Kidney epithelial cell (primary cell): ENCODE data around the gene NFE2L2. TPM values are rescaled to one million over a fixed set of nuclear protein-coding genes. Genes with fewer than 3 reads are reported as not detected.
A peak's percentile ranks its signal among the peaks of the same experiment; 100 is the strongest.
"Not testable (repeated sequence)": the region's sequence is repeated elsewhere in the genome, so short reads cannot be mapped to it uniquely, and the experiment has no call there.

Experiments used
- DNase-seq: peaks from one replicate; pipeline ENCODE4 v3.0.0-alpha.2; 2010; ENCODE audit warnings: low read depth
- H3K27me3 ChIP-seq: 2 replicates; pipeline ENCODE4 v1.6.0; 2011; ENCODE audit warnings: low read length; ENCODE audit not compliant: control insufficient read depth, insufficient read depth
- H3K36me3 ChIP-seq: 2 replicates; pipeline ENCODE4 v1.5.1; 2011; ENCODE audit warnings: low read length; ENCODE audit not compliant: control insufficient read depth, insufficient read depth
- H3K4me3 ChIP-seq: 2 replicates; pipeline ENCODE4 v1.5.1; 2011; ENCODE audit warnings: low read depth, mild to moderate bottlenecking, control low read depth, low read length
- total RNA-seq: library from RNA; depleted of rRNA; stranded (reverse); fragments of >200 nt; gene quantifications from 2 replicates; pipeline ENCODE4 v1.2.3, GENCODE V29; 2015
- TF ChIP-seq, protein P1 (sequence below): IDR thresholded peaks from 2 replicates; pipeline ENCODE4 v1.5.1; 2011; ENCODE audit warnings: mild to moderate bottlenecking, moderate library complexity, low read length, control low read depth, inconsistent platforms; ENCODE audit not compliant: insufficient read depth, poor library complexity, severe bottlenecking

The NFE2L2 gene
- total RNA-seq, 1 donor from 2014 or later = 77.9 TPM

DNA sequence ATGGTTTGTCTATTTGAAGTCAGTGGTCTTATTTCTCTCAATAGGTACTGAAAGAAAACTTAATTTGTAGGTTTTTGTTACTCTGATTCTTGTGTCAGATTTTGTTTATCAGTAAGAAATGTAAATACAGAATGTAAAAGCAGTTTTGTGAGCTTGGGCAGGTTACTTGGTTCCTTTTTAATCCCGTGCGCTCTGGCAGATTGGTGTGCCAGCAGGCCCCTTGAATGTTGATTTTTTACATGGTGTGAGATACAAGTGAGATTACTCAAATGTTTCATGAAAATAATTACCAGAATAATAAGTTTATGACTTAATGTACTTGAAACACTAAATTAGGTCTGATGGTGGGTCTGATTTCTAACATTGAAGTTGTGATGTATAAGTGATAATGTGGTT is 38.6 kb downstream of the NFE2L2 start:
- TF ChIP-seq, protein P1, sequence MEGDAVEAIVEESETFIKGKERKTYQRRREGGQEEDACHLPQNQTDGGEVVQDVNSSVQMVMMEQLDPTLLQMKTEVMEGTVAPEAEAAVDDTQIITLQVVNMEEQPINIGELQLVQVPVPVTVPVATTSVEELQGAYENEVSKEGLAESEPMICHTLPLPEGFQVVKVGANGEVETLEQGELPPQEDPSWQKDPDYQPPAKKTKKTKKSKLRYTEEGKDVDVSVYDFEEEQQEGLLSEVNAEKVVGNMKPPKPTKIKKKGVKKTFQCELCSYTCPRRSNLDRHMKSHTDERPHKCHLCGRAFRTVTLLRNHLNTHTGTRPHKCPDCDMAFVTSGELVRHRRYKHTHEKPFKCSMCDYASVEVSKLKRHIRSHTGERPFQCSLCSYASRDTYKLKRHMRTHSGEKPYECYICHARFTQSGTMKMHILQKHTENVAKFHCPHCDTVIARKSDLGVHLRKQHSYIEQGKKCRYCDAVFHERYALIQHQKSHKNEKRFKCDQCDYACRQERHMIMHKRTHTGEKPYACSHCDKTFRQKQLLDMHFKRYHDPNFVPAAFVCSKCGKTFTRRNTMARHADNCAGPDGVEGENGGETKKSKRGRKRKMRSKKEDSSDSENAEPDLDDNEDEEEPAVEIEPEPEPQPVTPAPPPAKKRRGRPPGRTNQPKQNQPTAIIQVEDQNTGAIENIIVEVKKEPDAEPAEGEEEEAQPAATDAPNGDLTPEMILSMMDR = no peak
- Histone ChIP-seq H3K36me3 (peaks cover 1% of the 10 kb centered on the region), H3K27me3 (no peaks in the 10 kb centered on the region), H3K4me3 (no peak overlapping the region)
- no peak for DNase-seq

DNA sequence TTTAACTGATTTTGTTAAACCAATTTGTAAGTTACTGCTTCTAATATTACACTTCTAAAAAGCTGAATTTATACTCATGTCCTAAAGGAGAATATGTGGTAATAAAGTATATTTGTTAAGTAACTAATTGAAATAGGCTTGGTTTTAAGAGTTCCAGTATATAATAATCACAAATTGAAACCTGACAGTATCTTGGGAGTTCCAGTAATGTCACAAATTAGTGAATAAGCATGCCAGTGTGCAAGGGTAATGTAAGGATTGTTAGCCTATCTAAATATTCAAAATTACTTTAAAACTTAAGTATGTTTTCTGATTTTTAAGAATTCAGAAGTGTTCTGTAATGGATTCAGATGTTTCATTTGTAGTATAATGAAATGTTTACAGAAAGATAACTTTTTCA is 41.1 kb downstream of the NFE2L2 start:
- DNase-seq, H3K36me3 ChIP-seq, H3K4me3 ChIP-seq: not testable (repeated sequence)

DNA sequence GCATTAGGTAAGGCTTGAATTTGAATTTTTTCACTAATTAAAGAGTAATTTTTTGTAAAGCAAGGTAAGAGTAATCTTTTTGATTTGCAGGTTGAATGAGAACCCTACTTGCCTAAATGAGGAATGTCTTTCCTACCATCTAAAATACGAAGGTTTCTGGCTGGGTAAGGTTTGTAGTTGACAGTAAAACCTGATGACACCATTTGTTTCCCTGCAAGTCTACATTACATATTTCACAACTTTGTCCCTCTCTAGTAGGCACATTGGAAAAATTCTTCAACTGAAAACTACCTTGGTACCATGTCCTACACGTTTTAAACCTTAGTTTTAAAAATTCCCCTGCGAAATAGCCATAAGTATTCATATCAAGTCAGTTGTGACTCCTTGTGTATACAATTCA is 42.6 kb downstream of the NFE2L2 start:
- Histone ChIP-seq H3K36me3 (peaks cover 2% of the 10 kb centered on the region), H3K27me3 (no peaks in the 10 kb centered on the region), H3K4me3 (no peak overlapping the region)
- no peak for DNase-seq
- TF ChIP-seq, protein P1 = no peak

More for the DNA sequence above, 41.1 kb downstream of the NFE2L2 start:
- H3K27me3 ChIP-seq = not testable (repeated sequence)

DNA sequence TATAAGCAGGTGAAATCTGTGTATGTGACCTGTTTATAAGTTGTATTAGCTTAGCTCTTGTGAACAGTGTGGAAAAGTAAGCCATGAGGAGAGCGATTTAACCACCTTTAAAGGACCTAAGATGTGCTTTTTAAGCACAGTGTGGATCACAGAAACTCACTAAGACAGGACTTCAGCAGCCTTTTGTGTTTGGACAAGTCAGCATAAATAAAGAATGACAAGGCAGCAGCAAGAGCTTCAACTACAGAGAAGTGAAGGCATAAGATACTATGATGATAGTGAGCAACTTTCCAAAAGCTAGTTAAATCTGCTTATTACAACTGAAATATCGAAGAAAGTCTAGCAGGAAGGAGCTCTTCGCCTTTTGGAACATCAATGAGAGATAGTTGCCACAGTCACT is 43.0 kb downstream of the NFE2L2 start:
- TF ChIP-seq, protein P1 = no peak
- no peaks in the 10 kb centered on the region for H3K27me3 ChIP-seq
- DNase-seq = no peak
- H3K36me3 ChIP-seq = peaks cover 2% of the 10 kb centered on the region
- H3K4me3 ChIP-seq = no peak overlapping the region

DNA sequence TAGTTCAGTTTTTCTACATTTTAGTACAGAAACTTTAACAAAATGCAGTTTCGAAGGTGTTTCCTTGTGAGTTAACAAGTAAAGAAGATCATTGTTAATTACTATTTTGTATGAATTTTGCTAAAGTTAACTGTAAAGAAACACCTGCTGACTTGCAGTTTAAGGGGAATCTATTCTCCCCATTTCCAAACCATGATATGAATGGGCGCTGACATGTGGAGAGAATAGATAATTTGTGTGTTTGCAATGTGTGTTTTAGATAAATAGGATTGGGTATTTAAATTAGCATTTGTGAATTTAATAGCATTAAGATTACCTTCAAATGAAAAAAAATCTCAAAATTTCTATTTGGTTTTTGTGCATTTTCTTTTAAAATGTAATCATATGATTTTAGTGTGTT is 44.7 kb downstream of the NFE2L2 start:
- not testable (repeated sequence) for H3K4me3 ChIP-seq, H3K27me3 ChIP-seq, DNase-seq, H3K36me3 ChIP-seq

DNA sequence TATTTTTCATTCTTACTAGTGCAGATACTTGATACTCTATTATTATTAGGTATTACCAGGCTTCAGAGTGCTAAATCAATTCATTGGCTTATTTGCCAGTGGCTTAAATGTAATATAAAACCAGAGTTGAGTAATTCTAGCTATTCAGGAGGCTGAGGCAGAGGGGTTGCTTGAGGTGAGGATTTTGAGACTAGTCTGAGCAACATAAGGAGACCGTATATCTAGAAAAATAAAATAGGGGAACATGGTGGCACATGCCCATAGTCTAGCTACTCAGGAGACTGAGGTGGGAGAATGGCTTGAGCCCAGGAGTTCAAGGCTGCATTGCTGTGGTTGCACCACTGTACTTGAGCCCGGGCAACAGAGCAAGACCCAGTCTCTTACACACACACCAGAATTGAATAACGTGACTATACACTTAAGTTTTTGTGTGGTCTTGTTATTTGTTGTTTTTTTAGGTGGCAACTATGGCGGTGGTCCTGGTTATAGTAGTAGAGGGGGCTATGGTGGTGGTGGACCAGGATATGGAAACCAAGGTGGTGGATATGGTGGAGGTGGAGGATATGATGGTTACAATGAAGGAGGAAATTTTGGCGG is 47.2 kb downstream of the NFE2L2 start:
- Histone ChIP-seq H3K36me3 (peaks cover 1% of the 10 kb centered on the region), H3K27me3 (no peaks in the 10 kb centered on the region), H3K4me3 (no peak overlapping the region)
- TF ChIP-seq, protein P1 = no peak
- no peak for DNase-seq

DNA sequence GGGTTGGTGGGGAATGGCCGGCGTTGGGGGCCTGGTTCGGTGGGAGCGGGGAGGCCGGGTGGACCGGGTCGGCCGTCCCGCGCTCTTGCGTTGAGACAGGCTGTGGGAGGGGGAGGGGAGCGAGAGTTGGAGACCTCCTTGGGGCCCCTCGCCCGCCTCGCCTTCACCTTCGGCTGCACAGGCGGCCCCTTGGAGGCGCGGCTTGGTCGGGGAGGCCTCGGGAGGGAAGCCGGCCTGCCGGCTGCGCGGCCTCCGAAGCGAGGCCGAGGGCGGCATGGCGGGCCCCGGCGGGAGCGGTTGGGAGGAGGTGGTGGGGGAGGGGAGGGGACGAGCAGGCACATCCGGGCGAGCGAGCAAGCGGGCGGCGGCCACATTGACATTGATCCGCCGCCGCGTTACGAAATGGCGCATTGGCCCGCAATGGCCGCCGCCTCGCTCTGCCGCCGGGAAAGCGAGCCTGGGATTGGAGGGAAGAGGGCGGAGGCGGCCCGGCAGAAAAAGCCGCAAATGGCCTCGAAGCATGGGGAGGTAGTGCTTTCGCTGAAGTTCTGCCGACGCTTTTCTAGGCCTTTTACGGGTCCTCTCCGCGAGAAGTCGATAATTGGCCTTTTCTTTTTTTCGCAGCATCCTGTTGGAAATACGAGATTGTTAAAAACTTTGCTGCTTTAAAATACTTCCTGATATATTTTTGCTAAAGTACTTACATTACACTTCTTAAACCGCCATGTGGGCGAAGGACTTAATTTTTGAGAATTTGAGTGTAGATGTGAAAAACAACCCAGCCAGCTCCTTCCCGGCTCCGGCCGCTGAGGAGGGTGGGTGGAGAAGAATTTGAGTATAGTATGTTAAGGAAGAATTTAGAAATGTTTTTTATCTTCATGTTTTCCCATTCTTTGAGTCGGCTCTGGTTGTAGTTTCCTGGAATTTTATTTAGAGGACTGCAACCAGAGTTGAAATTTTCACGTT is 51.4 kb downstream of the NFE2L2 start:
- DNase-seq = peak; percentile 37
- H3K4me3 ChIP-seq = peak overlapping the region; percentile 70
- H3K27me3 ChIP-seq = no peaks in the 10 kb centered on the region
- TF ChIP-seq, protein P1 = no peak
- H3K36me3 ChIP-seq = peaks cover 1% of the 10 kb centered on the region
